Fibroblast of pulmonary artery (primary cell): ENCODE measurements around the gene FDXR.

ENCODE experiments used
- DNase-seq: peaks from one replicate; pipeline ENCODE4 v3.0.0-alpha.2; 2010; ENCODE audit warnings: low read depth
- H3K4me3 ChIP-seq: replicated peaks from 2 replicates; pipeline ENCODE4 v1.5.1; 2011; ENCODE audit warnings: low read depth, mild to moderate bottlenecking, control low read depth, low read length, moderate library complexity
- TF ChIP-seq, protein P1 (sequence below): IDR thresholded peaks from 2 replicates; pipeline ENCODE4 v1.5.1; 2011; ENCODE audit warnings: mild to moderate bottlenecking, control low read depth, low read length, inconsistent platforms; ENCODE audit errors: missing control alignments

The FDXR gene

DNA sequence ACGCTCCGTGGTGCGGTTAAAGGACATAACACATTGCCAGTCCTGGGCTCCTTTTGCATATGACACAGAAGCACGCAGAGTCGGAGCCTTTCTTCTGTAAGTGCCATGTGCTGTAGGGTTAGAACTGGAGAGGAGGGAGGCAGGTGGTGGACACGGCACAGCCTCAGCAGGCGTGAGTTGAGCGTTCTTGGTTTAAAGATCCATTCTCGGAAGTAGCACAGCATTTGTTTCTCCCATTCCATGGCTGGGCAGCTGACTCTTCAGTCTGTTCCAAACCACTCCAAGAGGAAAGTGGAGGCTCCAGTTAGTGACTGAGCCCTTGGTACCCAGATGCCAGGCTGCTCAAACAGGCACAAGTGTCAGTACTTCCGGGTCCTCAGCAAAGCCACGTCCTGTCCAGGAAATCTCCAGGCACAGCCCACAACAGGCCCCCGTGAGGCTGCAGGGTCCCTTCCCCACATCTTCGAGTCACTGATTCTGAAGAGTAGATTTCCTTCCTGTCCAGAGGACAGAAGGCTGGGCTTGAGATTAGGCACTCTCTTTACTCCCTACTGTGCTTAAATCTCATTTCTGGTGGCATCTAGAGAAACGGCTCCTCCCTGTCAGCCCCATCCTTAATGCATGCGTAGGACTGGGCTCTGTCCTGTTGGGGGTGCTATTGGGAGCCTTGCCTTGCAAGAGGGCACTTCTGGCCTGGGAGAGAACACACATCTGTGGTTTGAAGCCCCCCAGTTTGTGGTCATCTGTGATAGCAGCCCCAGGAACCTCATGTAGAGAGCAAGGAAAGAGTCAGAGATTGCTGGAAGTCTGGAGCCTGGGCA lies 57.0 kb downstream of the FDXR start:
- no peak overlapping the region for H3K4me3 ChIP-seq
- DNase-seq: no peak
- TF ChIP-seq, protein P1, sequence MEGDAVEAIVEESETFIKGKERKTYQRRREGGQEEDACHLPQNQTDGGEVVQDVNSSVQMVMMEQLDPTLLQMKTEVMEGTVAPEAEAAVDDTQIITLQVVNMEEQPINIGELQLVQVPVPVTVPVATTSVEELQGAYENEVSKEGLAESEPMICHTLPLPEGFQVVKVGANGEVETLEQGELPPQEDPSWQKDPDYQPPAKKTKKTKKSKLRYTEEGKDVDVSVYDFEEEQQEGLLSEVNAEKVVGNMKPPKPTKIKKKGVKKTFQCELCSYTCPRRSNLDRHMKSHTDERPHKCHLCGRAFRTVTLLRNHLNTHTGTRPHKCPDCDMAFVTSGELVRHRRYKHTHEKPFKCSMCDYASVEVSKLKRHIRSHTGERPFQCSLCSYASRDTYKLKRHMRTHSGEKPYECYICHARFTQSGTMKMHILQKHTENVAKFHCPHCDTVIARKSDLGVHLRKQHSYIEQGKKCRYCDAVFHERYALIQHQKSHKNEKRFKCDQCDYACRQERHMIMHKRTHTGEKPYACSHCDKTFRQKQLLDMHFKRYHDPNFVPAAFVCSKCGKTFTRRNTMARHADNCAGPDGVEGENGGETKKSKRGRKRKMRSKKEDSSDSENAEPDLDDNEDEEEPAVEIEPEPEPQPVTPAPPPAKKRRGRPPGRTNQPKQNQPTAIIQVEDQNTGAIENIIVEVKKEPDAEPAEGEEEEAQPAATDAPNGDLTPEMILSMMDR: peak; percentile 29

DNA sequence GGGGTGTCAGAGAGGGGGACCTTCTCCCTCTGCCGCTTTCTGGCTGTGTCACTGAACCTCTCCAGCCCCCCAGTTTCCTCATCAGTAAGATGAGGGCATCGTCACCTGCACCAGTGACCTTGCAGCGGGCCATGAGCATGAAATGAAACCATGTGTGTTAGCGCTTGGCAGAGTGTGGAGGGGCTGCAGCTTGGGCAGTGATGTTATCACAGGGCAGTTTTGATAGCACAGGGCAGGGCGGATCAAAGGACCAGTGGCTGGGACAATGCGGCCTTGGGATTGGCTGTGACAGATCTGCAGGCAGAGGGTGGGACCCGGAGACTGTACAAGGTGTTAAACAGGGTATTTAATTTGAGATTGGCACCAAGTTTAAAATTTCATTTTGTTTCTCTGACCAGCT lies 57.7 kb downstream of the FDXR start:
- TF ChIP-seq, protein P1: no peak
- H3K4me3 ChIP-seq: no peak overlapping the region
- no peak for DNase-seq

DNA sequence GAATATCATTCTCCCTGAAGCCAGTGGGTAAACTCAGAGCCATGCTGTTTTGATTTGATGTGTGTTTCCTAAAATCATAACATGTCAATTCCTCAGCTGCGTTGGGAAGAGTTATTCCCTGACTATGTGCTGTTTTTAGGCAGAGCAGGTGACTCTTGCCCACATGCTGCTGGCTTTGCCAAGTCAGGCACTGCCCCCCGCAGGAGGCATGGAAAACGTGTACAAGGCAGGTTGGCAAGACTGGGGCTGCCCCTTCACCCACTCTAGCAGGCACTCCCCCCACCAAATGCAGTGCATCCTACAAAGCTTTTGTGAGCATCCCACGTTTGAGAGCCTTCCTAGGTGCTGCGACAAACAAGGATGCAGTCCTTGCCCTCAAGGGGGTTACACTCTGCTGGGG lies 58.3 kb downstream of the FDXR start:
- H3K4me3 ChIP-seq: no peak overlapping the region
- no peak for DNase-seq
- TF ChIP-seq, protein P1: no peak
